Measurements from ENCODE around the gene SPATA6L. TPM values are rescaled to one million over a fixed set of nuclear protein-coding genes. Genes with fewer than 3 reads are reported as not detected.

Gene SPATA6L
- polyA plus RNA-seq, 1 donor = 0.47 TPM

DNA sequence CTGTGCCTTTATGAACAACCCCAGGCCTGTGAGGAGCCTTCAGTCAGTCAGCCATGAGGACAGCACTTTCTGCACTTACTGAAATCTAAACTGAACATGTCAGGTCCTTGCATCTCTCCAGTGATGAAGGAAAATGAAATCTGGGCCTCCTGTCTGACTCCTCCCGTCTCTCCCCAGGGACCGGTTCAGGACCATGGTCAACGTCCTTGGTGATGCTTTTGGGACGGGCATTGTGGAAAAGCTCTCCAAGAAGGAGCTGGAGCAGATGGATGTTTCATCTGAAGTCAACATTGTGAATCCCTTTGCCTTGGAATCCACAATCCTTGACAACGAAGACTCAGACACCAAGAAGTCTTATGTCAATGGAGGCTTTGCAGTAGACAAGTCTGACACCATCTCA lies 81.1 kb downstream of the SPATA6L start:
- no peak for DNase-seq (ENCODE audit: low read depth)

DNA sequence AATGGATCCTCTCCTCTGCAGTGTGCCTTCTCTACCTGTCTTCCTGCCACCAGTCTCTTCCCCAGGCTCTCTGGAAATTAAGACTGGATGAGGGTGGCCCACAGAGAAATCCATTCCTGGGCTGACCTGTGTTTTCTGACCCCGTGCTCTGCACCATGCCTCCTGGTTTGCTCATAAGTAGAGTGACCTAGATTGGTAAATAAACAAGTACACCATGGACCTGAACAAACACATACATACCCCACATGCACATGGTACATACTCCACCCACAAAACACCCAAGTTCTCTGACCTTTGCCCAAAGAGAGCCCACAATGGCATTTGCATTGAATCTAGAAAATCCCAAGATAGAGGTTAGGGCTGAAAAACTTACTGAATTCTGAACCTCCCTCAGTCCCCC lies 81.6 kb downstream of the SPATA6L start:
- DNase-seq (ENCODE audit: low read depth) = no peak

DNA sequence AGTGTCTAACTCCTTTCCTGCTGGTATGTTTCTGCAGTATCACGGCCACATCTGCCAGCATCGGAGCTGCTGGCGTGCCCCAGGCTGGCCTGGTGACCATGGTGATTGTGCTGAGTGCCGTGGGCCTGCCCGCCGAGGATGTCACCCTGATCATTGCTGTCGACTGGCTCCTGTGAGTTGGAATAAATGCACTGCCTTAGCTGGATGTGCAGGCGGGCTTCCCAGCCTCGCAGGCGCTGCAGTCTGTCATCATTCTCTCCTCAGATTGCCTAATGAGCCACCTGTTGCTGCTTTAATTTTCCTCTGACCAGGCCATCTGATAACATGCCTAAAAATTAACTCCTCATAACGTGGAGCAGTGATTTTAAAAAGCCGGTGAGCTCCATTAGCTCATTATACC lies 83.3 kb downstream of the SPATA6L start:
- no peak for DNase-seq (ENCODE audit: low read depth)

DNA sequence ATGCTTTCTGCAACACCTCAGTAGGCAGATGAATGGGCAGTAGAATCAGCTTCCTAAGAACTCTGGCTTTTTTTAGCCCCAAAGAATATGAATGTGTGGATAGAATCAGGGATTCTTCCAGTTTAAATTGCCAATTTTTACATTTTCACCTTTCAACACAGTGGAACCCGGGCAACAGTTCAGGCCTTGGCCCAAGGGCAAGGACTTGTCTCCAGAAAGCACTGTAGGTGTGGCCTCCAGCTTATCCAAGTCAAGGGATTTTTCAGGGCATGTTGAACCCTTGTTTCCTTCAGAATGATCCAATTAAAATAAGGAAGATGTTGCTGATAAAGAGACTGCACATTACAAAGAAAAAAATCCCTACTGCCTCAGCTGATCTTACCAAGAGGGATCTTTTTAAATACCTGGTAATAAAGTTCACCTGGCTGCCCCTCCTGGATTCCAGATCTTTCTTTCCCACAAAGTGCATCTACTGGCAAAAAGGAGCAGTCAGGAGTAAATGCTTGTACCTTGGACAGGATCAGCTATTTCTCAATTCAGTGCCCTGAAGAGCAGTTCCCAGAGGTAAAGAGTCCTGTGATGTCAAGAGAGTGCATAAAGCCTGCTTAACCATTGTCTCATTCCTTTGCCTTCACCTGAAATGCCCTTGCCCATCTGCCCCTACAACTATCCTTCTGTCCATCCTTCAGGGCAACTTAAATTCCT lies 84.3 kb downstream of the SPATA6L start:
- no peak for DNase-seq (ENCODE audit: low read depth)

DNA sequence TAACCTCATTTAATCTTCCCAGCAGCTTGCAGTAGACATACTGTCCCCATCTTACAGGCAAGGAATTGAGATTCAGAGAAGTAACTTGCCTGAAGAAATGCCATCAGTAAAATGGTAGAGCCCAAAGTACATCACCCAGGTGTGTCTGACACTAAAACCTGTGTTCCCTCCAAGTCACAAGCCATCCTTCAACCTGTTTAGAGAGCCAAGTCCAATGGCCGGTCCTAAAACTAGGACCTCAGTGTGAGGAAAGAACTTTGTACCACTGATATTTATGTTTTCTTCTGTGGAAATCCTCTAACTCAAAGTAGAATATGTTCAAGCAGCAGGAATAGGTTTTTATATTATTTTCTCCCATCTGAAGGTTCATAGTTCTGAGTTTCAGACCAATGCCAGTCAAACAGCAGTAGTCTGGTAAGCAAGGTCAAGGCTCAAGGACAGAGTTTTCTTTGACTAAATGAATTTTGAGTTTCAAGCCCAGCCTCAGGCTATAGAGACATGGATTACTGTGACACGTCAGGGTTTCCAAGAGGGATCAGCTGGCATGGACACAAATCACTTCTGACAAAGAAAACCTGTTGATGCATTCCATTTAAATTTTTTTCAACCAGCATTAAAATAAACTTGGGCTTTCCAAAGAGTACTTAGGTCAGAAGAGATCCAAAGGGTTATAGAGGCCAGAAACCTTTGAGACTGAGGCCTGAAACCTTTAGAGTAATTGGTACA lies 85.1 kb downstream of the SPATA6L start:
- DNase-seq (ENCODE audit: low read depth) = no peak

DNA sequence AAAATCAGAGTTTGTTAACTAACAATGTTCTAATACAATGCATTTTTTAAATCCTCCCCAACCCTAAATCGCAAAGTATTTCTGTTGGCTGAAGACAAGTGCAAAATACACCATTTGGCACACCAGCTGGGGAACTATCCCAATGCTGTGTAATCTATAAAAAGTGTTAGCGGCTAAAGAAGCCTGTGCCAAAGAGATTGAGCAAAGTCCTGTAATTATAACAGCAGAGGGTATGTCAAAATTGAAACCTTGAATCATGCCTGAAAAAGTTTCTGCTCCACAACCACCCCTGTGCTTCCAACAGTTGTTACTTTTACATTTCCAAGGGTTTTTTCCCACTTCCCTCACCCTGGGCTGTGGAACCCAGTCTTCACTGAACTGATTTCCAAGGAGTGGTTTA lies 87.3 kb downstream of the SPATA6L start:
- DNase-seq (ENCODE audit: low read depth) = no peak

DNA sequence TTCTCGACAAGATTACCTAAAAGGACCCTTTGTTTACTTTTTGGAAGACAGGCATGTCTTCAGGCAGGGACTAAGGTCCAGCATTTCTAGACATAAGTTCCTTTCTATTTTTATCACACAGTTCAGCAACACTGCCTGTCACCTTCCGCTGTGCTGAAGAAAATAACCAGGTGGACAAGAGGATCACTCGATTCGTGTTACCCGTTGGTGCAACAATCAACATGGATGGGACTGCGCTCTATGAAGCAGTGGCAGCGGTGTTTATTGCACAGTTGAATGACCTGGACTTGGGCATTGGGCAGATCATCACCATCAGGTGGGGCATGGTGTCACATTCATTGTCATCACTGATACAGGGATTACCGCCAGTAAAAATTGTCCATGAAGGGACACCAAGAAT lies 89.8 kb downstream of the SPATA6L start:
- DNase-seq (ENCODE audit: low read depth) = no peak

DNA sequence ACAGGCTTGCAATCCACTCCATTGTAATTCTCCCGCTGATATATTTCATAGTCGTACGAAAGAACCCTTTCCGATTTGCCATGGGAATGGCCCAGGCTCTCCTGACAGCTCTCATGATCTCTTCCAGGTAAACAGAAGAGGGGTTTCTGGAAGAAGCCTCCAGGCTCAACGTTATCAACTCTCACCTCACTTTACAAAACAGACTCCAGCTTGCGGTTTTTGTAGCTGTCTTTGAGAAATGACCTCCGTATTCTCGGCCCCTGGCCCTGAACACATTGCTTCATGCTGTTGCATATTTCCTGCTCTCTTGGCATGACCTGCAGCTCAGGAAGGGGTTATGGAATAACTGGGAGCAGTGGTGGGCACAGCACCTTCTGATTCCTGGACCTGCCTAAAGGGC lies 90.3 kb downstream of the SPATA6L start:
- DNase-seq (ENCODE audit: low read depth) = no peak

DNA sequence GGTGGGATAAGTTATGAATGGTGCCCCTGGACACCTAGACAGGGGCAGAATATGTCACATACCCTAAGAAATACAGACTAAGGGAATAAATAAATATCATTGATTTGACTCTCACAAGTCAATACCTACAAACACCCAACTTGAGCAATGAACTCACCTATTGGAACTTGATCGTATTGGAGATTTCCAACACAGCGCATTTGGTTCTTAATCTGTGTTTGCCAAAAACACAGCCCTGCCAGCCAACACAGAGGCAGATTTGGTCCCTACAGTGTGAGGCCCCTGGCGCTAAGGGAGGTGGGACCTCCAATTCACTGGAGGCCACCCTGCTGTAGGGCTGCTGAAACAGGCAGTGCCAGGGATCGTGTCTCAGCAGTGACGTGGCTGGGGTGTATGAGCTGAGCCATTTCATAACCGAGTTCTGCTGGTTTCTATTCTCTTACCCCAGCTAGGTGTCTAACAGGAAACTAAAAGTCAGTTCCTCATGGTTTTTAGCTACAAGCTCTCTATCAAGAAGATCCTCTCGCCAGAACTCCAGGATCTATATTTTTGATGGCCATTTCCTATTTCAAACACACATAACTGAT lies 91.5 kb downstream of the SPATA6L start:
- no peak for DNase-seq (ENCODE audit: low read depth)

DNA sequence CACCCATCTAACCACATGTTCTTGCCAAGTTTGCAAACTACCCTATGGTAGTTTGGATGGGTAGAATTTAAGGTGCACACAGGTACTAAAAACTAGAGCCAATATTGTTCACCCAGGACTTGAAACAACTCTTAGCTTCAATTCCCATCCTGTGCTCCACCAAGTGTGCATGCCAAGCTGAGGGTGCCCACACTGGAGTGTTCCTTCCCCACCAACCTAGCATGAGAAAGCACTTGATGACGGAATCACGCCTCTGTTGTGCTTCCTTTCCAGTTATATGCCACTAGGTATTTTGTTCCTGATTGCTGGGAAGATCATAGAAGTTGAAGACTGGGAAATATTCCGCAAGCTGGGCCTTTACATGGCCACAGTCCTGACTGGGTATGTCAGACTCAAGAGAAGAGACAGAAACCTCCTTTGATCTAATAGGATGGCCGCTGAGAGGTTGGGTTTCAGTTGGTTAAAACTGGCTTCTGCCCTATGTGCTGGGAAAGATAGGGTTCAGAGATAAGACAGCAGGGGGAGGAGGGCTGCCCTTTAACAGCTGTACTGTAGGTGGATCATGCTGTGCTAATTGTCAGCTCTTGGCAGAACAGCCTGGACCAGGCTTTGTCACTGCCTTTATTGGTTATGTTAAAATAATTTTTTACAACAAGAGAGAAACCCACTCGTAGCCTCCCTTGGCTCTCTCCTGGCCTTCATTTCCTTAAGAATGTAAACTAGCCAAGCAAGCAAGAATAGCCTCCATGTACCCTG lies 92.5 kb downstream of the SPATA6L start:
- DNase-seq (ENCODE audit: low read depth) = no peak

DNA sequence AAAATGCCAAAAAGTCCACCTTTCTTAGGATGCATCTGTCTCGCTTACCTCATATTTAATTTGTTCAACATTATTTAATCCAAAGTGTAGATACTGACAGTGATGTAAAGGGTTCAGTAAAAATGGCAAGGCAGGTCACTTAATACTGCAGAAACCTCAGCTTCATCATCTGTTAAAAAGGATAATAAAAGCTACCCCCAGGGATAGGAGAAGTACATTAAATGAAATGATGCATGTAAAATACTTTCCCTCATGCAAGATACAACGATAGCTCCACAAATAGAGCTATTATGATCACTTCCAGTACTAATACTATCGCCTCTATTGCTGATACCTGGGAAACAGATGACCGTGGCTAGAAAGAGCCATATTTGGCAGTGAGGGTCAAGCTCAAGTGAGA lies 93.1 kb downstream of the SPATA6L start:
- no peak for DNase-seq (ENCODE audit: low read depth)

DNA sequence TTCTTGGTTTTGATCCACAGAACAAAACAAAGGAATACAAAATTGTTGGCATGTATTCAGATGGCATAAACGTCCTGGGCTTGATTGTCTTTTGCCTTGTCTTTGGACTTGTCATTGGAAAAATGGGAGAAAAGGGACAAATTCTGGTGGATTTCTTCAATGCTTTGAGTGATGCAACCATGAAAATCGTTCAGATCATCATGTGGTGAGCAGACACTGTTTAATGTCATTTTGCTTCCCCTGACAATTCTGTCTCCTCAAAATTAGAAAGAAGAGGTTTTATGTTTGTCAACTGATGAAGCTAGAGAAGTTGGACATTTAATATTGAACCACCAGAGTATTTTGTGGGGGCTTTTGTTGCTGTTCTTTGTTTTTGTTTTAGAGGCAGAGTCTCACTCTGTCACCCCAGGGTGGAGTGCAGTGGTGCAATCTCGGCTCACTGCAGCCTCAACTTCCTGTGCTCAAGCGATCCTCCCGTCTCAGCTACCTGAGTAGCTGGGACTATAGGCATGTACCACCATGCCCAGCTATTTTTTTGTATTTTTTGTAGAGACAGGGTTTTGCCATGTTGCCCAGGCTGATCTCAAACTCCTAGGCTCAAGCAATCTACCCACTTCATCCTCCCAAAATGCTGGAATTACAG lies 94.0 kb downstream of the SPATA6L start:
- no peak for DNase-seq (ENCODE audit: low read depth)

DNA sequence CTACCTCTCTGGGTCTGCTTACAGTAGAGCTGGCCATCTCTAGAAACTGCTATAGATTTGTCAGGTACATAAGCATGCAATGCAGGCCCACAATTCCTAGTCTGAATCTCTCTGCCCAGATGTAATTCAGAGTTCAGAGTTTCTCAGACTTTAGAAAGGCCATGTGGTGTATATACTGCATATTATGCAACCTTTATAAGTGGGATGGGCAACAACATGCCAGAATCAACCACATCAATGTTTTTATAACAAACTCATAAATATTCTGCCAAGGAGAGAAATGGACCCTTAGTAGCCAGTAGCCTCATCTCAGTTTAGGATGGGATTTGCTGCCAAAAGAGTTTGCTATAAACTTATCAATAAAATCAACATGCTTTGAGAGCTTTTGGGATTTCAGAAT lies 97.2 kb downstream of the SPATA6L start:
- DNase-seq (ENCODE audit: low read depth) = no peak

DNA sequence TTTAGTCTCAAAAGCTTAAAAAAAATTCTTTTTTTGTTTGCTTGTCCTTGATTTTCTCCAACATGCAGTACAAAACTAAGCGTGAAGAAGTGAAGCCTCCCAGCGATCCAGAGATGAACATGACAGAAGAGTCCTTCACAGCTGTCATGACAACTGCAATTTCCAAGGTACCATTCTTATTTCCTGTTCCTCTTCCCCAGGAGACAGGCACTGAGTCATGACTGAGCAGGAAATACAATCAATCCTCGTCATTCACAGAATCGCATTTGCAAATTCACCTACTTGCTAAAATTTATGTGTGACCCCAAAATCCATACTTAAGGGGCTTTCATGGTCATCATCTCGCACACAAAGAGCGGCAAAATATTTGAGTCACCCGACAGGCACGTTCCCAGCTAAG lies 98.7 kb downstream of the SPATA6L start:
- DNase-seq (ENCODE audit: low read depth) = no peak

DNA sequence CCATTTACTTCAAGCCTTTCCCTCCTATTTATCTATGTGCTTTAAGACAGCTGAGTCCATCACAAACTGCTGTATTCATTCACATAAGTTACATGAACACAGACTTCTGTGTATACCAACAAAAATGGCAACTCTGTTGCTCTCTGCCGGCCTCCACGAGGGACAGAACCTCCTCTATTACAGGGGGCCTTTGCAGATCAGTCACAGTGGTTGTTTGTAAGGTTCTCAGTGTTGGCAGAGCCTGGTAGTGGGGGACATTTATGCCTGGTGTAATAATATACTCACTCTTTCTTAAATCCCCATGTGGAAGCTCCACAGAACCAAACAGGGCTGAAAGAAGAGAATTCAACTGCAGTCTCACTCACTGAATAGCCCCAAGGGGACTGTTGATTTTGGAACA lies 99.5 kb downstream of the SPATA6L start:
- no peak for DNase-seq (ENCODE audit: low read depth)

DNA sequence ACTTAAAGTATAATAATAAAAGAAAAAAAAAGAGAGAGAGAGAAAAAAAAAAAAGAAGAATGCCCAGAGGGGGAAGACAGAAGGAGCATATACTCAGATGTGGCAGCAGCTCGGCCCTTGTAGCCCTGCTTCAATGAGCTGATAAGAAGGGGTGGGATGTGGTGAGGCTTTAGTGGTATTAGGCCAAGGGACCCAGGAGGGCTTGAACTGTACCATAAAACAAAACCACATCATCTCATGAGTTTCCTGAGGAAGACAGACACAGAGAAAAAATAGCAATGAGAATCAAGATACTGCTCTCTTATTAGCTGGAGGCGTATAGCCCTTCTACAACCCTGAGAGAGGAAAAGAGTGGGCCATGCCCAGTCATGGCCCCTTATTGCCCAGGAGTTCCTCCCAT lies 103.2 kb downstream of the SPATA6L start:
- DNase-seq (ENCODE audit: low read depth) = no peak

DNA sequence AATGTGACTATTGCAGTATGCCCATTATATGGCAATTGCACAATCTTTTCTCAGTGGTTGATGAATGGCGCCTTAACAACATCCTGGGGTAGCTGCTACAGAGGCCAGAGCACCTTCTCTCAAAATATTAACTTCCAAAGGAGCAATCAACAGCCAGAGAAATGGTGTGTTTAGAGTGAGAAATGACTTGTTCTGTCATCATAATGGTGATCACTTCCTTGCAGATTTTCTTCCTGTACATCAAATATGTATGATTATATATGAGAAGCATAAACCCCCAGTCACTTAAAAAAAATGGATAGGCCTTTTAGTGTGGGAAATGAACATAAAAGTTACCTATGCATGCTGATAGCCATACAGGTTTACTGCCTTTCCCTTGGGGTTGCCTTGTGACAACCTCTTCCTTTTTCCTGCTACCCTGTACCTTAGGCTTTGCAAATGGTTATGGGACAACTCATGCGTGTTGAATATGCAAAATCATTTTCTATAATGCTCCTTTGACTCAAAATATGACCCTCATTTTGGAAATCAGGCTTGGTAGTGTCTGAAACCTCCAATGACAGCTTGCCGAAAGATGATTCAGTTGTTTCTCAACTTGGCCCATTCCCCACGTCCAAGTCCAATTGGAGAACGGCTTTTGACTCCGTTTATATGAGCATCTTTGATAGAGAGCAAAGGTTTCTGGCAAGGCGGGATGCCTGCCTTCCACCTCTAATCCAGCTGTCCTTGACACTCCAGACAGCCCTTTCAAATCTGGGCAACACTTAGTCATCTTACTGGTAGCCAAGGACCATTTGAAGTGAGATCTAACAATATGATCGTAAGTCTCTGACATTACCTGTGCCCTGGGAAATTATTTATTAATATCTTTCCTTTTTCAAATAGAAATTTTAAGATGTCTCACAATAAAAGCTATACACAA lies 106.8 kb downstream of the SPATA6L start:
- no peak for DNase-seq (ENCODE audit: low read depth)

DNA sequence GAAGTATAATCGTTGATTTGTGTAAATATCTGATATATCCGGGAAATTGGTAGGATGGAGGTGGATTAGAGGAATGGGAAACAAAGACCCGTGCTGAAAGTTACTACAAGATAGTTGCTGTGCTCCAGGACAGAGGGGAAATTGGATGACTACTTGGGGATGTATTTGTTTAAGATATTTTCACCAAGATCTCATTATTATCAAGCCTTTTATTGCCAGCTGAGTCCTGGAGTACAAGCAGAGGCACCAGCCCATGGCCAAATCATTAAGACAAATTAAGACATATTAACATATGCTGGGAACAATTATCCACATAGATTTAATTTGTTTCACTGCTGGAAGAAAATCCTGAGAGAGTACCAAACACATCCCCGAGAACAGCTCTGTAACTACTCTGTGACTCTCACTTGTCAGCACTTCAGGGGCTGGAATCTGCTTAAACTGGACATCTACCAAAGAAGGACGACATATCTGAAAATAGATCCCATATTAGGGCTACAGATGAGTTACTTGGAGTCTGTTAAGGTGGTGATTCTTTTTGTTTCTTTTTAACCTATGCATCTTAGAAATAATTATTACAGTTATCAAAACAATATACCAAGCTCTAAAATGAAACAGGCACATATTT lies 107.8 kb downstream of the SPATA6L start:
- DNase-seq (ENCODE audit: low read depth) = no peak

DNA sequence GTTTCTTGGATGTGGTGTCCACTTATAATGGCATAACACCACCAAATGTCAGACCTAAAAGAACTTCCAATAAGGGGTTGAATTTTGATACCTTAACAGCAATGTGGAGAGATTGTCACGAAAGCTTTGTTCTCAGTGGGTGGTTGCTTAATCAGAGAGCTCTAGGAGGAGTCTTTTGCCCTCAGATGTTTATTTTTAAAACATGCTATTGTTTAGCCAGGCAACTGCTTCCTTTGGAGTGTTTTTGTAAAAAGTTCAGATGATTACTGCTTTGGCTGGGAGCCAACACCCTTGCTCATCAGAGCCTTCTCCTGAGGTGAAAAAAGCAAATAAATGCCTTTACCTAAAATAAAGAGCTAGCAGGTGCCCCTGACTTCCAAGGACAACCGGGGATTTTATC lies 111.0 kb downstream of the SPATA6L start:
- DNase-seq (ENCODE audit: low read depth) = no peak

DNA sequence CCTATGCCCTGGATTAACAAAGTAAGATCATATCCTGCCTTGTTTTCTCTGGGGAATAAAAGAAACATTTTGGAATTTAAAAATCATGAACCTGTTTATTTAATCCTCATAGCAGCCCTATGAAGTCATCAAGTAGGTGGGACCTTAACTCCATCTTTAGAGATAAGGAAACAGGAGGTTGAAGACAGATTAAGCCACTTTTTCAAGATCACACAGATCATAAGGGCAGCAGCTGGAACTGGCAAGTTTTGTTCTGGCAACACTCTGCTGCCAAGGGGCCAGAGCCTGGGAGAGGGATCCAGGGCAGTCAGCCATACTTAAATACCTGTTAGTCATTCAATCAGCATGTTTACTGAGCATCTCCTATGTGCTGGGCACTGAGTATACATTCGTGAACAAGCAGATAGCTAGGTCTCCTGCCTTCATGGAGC lies 112.3 kb downstream of the SPATA6L start:
- no peak for DNase-seq (ENCODE audit: low read depth)
